DND-41 (cell line): ENCODE data around the gene SMYD5.
A peak's percentile ranks its signal among the peaks of the same experiment; 100 is the strongest.

Source experiments
- ATAC-seq: fragments of 200-7000 bp; cut with Tn5 transposase; 3 replicates; pipeline ENCODE4 v1.9.1; 2021; ENCODE audit warnings: low read depth; ENCODE audit not compliant: insufficient read depth
- DNase-seq: peaks from one replicate; pipeline ENCODE4 v3.0.0-alpha.2; 2020
- H2AFZ ChIP-seq: 2 replicates; pipeline ENCODE4 v1.6.0; 2012; ENCODE audit warnings: low read depth, low read length
- H3K27ac ChIP-seq: 2 replicates; pipeline ENCODE4 v1.5.1; 2012; ENCODE audit warnings: low read length, inconsistent platforms
- H3K27me3 ChIP-seq: fragments of 200-600 bp; sonication (generic); 2 replicates; pipeline ENCODE4 v1.6.0; 2012; ENCODE audit warnings: low read length, mild to moderate bottlenecking, inconsistent platforms; ENCODE audit not compliant: insufficient read depth, poor library complexity
- H3K36me3 ChIP-seq: 2 replicates; pipeline ENCODE4 v1.5.1; 2012; ENCODE audit warnings: low read length, inconsistent platforms; ENCODE audit not compliant: insufficient read depth
- H3K4me1 ChIP-seq: 2 replicates; pipeline ENCODE4 v1.5.1; 2012; ENCODE audit warnings: mild to moderate bottlenecking, low read length; ENCODE audit not compliant: insufficient read depth
- H3K4me2 ChIP-seq: 2 replicates; pipeline ENCODE4 v1.6.0; 2012; ENCODE audit warnings: mild to moderate bottlenecking, moderate library complexity, low read length, inconsistent platforms; ENCODE audit not compliant: insufficient read depth
- H3K4me3 ChIP-seq, 2 experiments: fragments of 200-600 bp in 1 of 2; shearing (Covaris generic) in 1 of 2; 2 replicates each; pipeline ENCODE4 v1.5.1; 2012 to 2016; ENCODE audit warnings: inconsistent platforms in 2 of 2, low read length in 2 of 2, mild to moderate bottlenecking in 2 of 2, low read depth in 1 of 2, moderate library complexity in 1 of 2
- H3K79me2 ChIP-seq: 2 replicates; pipeline ENCODE4 v1.6.0; 2012; ENCODE audit warnings: low read length, inconsistent platforms; ENCODE audit not compliant: insufficient read depth
- H3K9ac ChIP-seq: 2 replicates; pipeline ENCODE4 v1.6.0; 2012; ENCODE audit warnings: low read depth, mild to moderate bottlenecking, inconsistent platforms, low read length, moderate library complexity
- H3K9me3 ChIP-seq: 2 replicates; pipeline ENCODE4 v1.5.1; 2012; ENCODE audit warnings: low read length, moderate library complexity, mild to moderate bottlenecking, inconsistent platforms; ENCODE audit not compliant: insufficient read depth, severe bottlenecking
- H4K20me1 ChIP-seq: 2 replicates; pipeline ENCODE4 v1.6.0; 2012; ENCODE audit warnings: low read length; ENCODE audit not compliant: insufficient read depth
- EZH2 ChIP-seq: IDR thresholded peaks from 3 replicates; pipeline ENCODE4 v1.6.1; 2012; ENCODE audit warnings: borderline replicate concordance, low read depth, mild to moderate bottlenecking, moderate library complexity, low read length, inconsistent platforms; ENCODE audit not compliant: severe bottlenecking
- TF ChIP-seq, protein P1 (sequence below): IDR thresholded peaks from 2 replicates; pipeline ENCODE4 v1.5.1; 2012; ENCODE audit warnings: borderline replicate concordance, low read length, moderate library complexity, mild to moderate bottlenecking; ENCODE audit not compliant: poor library complexity, severe bottlenecking; ENCODE audit errors: extremely low read depth

SMYD5 gene

GRCh38 chr2:73174941-73175662 is 38.9 kb upstream of the SMYD5 start:
- no peaks in the 10 kb centered on the region for H3K9me3 ChIP-seq
- DNase-seq (no peak), ATAC-seq (no peak)
- H3K9ac ChIP-seq, result no peak overlapping the region
- H3K4me1 ChIP-seq, result peaks cover 14% of the 10 kb centered on the region
- H3K79me2 ChIP-seq, result no peaks in the 10 kb centered on the region
- H3K27ac ChIP-seq, result no peak overlapping the region
- H3K27me3 ChIP-seq, result peaks cover 44% of the 10 kb centered on the region
- no peak for TF ChIP-seq EZH2
- TF ChIP-seq, protein P1, sequence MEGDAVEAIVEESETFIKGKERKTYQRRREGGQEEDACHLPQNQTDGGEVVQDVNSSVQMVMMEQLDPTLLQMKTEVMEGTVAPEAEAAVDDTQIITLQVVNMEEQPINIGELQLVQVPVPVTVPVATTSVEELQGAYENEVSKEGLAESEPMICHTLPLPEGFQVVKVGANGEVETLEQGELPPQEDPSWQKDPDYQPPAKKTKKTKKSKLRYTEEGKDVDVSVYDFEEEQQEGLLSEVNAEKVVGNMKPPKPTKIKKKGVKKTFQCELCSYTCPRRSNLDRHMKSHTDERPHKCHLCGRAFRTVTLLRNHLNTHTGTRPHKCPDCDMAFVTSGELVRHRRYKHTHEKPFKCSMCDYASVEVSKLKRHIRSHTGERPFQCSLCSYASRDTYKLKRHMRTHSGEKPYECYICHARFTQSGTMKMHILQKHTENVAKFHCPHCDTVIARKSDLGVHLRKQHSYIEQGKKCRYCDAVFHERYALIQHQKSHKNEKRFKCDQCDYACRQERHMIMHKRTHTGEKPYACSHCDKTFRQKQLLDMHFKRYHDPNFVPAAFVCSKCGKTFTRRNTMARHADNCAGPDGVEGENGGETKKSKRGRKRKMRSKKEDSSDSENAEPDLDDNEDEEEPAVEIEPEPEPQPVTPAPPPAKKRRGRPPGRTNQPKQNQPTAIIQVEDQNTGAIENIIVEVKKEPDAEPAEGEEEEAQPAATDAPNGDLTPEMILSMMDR, result no peak
- no peak overlapping the region for H2AFZ ChIP-seq
- H3K4me2 ChIP-seq, result no peak overlapping the region
- no peak overlapping the region for H3K4me3 ChIP-seq
- no peaks in the 10 kb centered on the region for H3K36me3 ChIP-seq
- no peaks in the 10 kb centered on the region for H4K20me1 ChIP-seq

GRCh38 chr2:73175663-73176204 is 38.3 kb upstream of the SMYD5 start:
- no peaks in the 10 kb centered on the region for H3K9me3 ChIP-seq

DNA sequence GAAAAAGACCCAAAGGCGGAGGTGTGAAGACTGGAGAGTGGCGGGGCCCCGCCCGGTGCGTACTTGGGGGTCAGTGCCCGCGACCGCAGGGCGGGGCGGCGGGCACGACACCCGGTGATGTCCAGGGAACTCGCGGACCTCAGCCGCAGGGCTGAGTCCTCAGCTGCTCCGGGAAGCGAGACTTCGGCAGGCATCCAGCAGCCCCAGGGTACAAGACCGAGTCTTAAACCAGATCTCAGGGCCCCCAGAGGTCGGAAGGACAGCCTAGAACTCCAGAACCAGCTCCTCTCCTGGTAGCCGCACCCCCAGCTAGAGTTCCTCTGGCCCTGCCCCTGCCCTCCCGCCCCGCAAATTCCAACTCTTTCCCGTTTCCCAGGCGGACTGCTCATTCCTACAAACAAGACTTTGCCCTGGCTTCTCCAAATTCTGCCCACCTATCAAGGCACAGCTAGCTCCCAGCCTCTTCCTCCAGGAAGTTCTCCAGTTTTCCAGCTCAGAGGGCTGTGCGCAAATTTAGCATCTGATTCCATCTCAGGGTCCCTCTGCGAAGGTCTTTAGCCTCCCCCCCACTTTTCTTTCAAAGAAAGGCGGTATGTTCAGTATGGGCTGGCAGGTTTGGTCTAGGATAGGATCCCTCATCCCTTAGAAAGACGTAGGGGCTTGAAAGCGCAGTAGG is 37.7 kb upstream of the SMYD5 start:
- TF ChIP-seq, protein P1, result no peak
- no peak for TF ChIP-seq EZH2
- Histone ChIP-seq H3K4me1 (peaks cover 14% of the 10 kb centered on the region), H3K9ac (no peak overlapping the region), H3K36me3 (no peaks in the 10 kb centered on the region), H3K27me3 (peaks cover 44% of the 10 kb centered on the region), H3K4me3 (no peak overlapping the region), H4K20me1 (no peaks in the 10 kb centered on the region), H2AFZ (peak overlapping the region; percentile 78; the same call in 1 of the 2 replicates), H3K9me3 (no peaks in the 10 kb centered on the region), H3K79me2 (no peaks in the 10 kb centered on the region), H3K4me2 (0 out of 2 replicates have a peak overlapping the region, but pooled peaks have one; percentile 87), H3K27ac (no peak overlapping the region)
- ATAC-seq (no peak), DNase-seq (no peak)

More at GRCh38 chr2:73175663-73176204, 38.3 kb upstream of the SMYD5 start:
- no peak for TF ChIP-seq EZH2
- TF ChIP-seq, protein P1, result no peak
- Histone ChIP-seq H2AFZ (no peak overlapping the region), H3K4me1 (peaks cover 14% of the 10 kb centered on the region), H3K4me2 (no peak overlapping the region), H3K4me3 (no peak overlapping the region), H3K79me2 (no peaks in the 10 kb centered on the region), H3K27ac (no peak overlapping the region), H4K20me1 (no peaks in the 10 kb centered on the region), H3K36me3 (no peaks in the 10 kb centered on the region), H3K27me3 (peaks cover 44% of the 10 kb centered on the region), H3K9ac (no peak overlapping the region)
- ATAC-seq (no peak), DNase-seq (peak; percentile 14)
